GM19452 (cell line): ENCODE results near the gene PCDHA4.

Experiments used
- ATAC-seq: cut with Tn5 transposase; IDR thresholded peaks from one replicate; pipeline ENCODE4 v1.9.1; 2021; ENCODE audit not compliant: unreplicated experiment

Gene PCDHA4

DNA sequence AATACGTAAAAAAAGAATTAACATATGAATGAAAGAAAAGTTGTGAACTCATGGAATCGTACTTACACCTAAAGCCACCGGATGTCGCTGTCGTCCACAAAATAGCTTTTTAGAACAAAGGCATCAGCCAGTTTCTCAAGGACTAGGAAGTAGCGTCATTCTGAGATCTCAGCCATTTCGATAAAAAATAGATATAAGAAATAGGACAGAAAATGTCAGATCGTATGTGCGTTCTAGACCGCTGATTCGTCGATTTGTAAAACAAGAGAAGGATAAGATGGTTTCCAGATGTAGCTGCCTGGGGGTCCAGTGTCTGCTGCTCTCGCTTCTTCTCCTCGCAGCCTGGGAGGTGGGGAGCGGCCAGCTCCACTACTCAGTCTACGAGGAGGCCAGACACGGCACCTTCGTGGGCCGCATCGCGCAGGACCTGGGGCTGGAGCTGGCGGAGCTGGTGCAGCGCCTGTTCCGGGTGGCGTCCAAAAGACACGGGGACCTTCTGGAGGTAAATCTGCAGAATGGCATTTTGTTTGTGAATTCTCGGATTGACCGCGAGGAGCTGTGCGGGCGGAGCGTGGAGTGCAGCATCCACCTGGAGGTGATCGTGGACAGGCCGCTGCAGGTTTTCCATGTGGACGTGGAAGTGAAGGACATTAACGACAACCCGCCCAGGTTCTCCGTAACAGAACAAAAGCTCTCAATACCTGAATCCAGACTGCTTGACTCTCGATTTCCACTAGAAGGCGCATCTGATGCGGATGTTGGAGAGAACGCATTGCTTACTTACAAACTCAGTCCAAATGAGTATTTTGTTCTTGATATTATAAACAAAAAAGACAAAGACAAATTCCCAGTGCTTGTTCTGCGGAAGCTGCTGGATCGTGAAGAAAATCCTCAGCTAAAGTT is 49.2 kb downstream of the PCDHA4 start, which contains the start of gene PCDHA10:
PCDHA10 (plus strand) TSS at position 126 of the 903 bp plus-strand sequence; CDS start at position 278, 152 bp downstream.
- no peak for ATAC-seq

DNA sequence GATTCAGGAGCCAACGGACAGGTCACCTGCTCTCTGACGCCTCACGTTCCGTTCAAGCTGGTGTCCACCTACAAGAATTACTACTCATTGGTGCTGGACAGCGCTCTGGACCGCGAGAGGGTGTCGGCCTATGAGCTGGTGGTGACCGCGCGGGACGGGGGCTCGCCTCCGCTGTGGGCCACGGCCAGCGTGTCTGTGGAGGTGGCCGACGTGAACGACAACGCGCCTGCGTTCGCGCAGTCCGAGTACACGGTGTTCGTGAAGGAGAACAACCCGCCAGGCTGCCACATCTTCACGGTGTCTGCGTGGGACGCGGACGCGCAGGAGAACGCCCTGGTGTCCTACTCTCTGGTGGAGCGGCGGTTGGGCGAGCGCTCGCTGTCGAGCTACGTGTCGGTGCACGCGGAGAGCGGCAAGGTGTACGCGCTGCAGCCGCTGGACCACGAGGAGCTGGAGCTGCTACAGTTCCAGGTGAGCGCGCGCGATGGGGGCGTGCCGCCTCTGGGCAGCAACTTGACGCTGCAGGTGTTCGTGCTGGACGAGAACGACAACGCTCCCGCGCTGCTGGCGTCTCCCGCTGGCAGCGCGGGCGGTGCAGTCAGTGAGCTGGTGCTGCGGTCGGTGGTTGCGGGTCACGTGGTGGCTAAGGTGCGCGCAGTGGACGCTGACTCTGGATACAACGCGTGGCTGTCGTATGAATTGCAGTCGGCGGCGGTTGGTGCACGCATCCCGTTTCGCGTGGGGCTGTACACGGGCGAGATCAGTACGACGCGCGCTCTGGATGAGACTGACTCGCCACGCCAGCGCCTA is 50.5 kb downstream of the PCDHA4 start:
- ATAC-seq, result no peak

DNA sequence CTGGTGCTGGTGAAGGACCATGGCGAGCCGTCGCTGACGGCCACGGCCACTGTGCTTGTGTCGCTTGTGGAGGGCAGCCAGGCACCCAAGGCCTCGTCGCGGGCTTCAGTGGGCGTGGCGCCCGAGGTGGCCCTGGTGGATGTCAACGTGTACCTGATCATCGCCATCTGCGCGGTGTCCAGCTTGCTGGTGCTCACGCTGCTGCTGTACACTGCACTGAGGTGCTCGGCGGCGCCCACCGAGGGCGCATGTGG is 51.0 kb downstream of the PCDHA4 start:
- ATAC-seq, result no peak

DNA sequence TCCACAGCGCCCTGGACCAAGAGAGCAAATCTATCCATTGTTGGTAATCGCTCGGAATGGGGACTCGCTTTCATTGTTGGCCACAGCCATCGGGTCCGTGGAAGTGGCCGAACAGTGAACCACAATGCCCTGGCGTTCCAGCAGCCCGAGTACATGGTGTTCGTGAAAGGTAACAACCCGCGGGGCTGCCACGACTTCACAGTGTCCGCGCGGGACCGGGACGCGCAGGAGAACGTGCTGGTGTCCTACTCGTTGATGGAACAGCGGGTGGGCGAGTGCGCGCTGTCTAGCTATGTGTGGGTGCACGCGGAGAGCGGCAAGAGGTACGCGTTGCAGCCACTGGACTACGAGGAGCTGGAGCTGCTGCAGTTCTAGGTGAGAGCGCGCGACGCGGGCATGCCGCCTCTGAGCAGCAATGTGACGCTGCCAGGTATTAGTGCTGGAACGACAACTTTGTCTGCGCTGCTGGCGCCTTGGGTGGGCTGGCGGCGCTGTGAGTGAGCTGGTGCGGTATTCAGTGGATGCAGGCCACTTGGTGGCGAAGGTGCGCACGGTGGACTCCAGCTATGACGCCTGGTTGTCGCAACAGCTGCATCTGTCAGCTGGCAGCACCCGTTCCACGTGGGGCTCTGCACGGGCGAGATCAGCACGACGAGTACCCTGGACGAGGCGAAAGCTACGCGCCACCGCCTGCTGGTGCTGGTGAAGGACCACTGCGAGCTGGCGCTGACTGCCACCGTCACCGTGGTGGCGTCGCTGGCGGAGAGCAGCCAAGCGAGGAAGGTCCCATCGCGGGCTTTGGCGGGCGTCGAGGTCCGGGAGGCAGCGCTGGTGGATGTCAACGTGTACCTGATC is 55.8 kb downstream of the PCDHA4 start:
- ATAC-seq, result no peak
